WTC11 (cell line): Measurements from ENCODE around the gene RPL21. TPM values are rescaled to one million over a fixed set of nuclear protein-coding genes. Genes with fewer than 3 reads are reported as not detected.

Source experiments
- ATAC-seq: fragments of 200-7000 bp; cut with Tn5 transposase; 2 replicates; pipeline ENCODE4 v1.10.0; 2021; ENCODE audit warnings: mild to moderate bottlenecking, moderate library complexity
- CTCF ChIA-PET: fragments of 300-600 bp; sonication (Branson Sonifier 250); formaldehyde crosslinking; loops from one replicate; lab custom pipeline; 2021; ENCODE audit warnings: antibody characterized with exemption; lab: Charles Lee
- POLR2A ChIA-PET: fragments of 350-600 bp; sonication (Branson Sonifier 250); formaldehyde crosslinking; loops from one replicate; lab custom pipeline; 2021; ENCODE audit warnings: antibody characterized with exemption; lab: Charles Lee
- DNase-seq: peaks from one replicate; pipeline ENCODE4 v3.0.0; 2021; ENCODE audit warnings: low spot score
- H3K27ac Mint-ChIP-seq: 2 replicates; pipeline ENCODE4 v1.8.0; 2021; ENCODE audit warnings: mixed read lengths
- H3K27me3 Mint-ChIP-seq: 2 replicates; pipeline ENCODE4 v1.8.0; 2021; ENCODE audit warnings: low read depth, mild to moderate bottlenecking, moderate library complexity, mixed read lengths
- H3K36me3 Mint-ChIP-seq: 2 replicates; pipeline ENCODE4 v1.8.0; 2021; ENCODE audit warnings: mixed read lengths
- H3K4me1 Mint-ChIP-seq: 2 replicates; pipeline ENCODE4 v1.8.0; 2022; ENCODE audit warnings: mixed read lengths
- H3K4me3 Mint-ChIP-seq: 2 replicates; pipeline ENCODE4 v1.8.0; 2021; ENCODE audit warnings: mild to moderate bottlenecking, moderate library complexity, mixed read lengths
- H3K9me3 Mint-ChIP-seq: 2 replicates; pipeline ENCODE4 v1.8.0; 2021; ENCODE audit warnings: mixed read lengths
- ATF3 ChIP-seq: sonication (generic); formaldehyde crosslinking; conservative IDR thresholded peaks from 2 replicates; pipeline ENCODE4 v1.8.1; 2022; ENCODE audit warnings: mild to moderate bottlenecking, missing genetic modification reagents
- CDX4 ChIP-seq: fragments of 250-450 bp; sonication (Bioruptor Pico); IDR thresholded peaks from 2 replicates; pipeline ENCODE4 v1.9.0; 2021; ENCODE audit warnings: moderate library complexity, mild to moderate bottlenecking, inconsistent platforms, borderline replicate concordance
- E2F1 ChIP-seq: sonication (generic); formaldehyde crosslinking; IDR thresholded peaks from 2 replicates; pipeline ENCODE4 v1.8.0; 2022; ENCODE audit warnings: mild to moderate bottlenecking, missing genetic modification reagents
- E2F5 ChIP-seq: sonication (generic); formaldehyde crosslinking; IDR thresholded peaks from 2 replicates; pipeline ENCODE4 v1.8.1; 2022; ENCODE audit warnings: mild to moderate bottlenecking, moderate library complexity, missing genetic modification reagents
- EMX1 ChIP-seq: fragments of 250-450 bp; sonication (Bioruptor Pico); IDR thresholded peaks from 2 replicates; pipeline ENCODE4 v1.8.0; 2021; ENCODE audit warnings: mild to moderate bottlenecking
- FOXK1 ChIP-seq: sonication (generic); formaldehyde crosslinking; IDR thresholded peaks from 2 replicates; pipeline ENCODE4 v1.8.0; 2022; ENCODE audit warnings: mild to moderate bottlenecking, moderate library complexity, missing genetic modification reagents
- GABPB1 ChIP-seq: sonication (generic); formaldehyde crosslinking; IDR thresholded peaks from 2 replicates; pipeline ENCODE4 v1.8.1; 2023; ENCODE audit warnings: mild to moderate bottlenecking, missing genetic modification reagents
- JUN ChIP-seq: sonication (generic); formaldehyde crosslinking; IDR thresholded peaks from 2 replicates; pipeline ENCODE4 v1.8.0; 2023; ENCODE audit warnings: mild to moderate bottlenecking, missing genetic modification reagents
- MXD4 ChIP-seq: fragments of 250-450 bp; sonication (Bioruptor Pico); IDR thresholded peaks from 2 replicates; pipeline ENCODE4 v1.8.0; 2021; ENCODE audit warnings: mild to moderate bottlenecking, moderate library complexity, borderline replicate concordance
- RELA ChIP-seq: sonication (generic); formaldehyde crosslinking; IDR thresholded peaks from 2 replicates; pipeline ENCODE4 v1.8.1; 2022; ENCODE audit warnings: missing genetic modification reagents, mild to moderate bottlenecking, borderline replicate concordance
- SOX15 ChIP-seq: fragments of 250-450 bp; sonication (Bioruptor Pico); IDR thresholded peaks from 2 replicates; pipeline ENCODE4 v1.9.0; 2021; ENCODE audit warnings: mild to moderate bottlenecking
- ZBTB21 ChIP-seq: sonication (generic); formaldehyde crosslinking; IDR thresholded peaks from 2 replicates; pipeline ENCODE4 v1.8.1; 2023; ENCODE audit warnings: mild to moderate bottlenecking, missing genetic modification reagents, borderline replicate concordance
- ZNF121 ChIP-seq: sonication (generic); formaldehyde crosslinking; IDR thresholded peaks from 2 replicates; pipeline ENCODE4 v1.8.0; 2023; ENCODE audit warnings: missing genetic modification reagents
- ZNF416 ChIP-seq: fragments of 250-450 bp; sonication (Bioruptor Pico); IDR thresholded peaks from 2 replicates; pipeline ENCODE4 v1.9.0; 2021; ENCODE audit warnings: mild to moderate bottlenecking, inconsistent platforms
- ZNF532 ChIP-seq: fragments of 250-450 bp; sonication (Bioruptor Pico); IDR thresholded peaks from 2 replicates; pipeline ENCODE4 v1.9.0; 2021; ENCODE audit warnings: mild to moderate bottlenecking, borderline replicate concordance
- total RNA-seq: library from RNA; stranded (reverse); gene quantifications from 3 replicates; pipeline ENCODE4 v1.2.3, GENCODE V29; 2021
- TF ChIP-seq, protein P1 (sequence below): fragments of 250-450 bp; sonication (Bioruptor Pico); IDR thresholded peaks from 2 replicates; pipeline ENCODE4 v1.9.0; 2021; ENCODE audit warnings: mild to moderate bottlenecking

RPL21 gene
- total RNA-seq, 1 experiment from 2014 or later, result 1,082 TPM

GRCh38 chr13:27271570-27272096, 20.3 kb downstream of the RPL21 start:
- peak overlapping the region; percentile 89 for H3K4me3 Mint-ChIP-seq
- no peaks in the 10 kb centered on the region for H3K36me3 Mint-ChIP-seq
- ATAC-seq, result no peak
- peaks cover 45% of the 10 kb centered on the region for H3K27me3 Mint-ChIP-seq
- H3K9me3 Mint-ChIP-seq, result peaks cover 12% of the 10 kb centered on the region
- DNase-seq, result no peak
- CTCF ChIA-PET, result interaction anchor here (0.6 to 2.6 kb wide), 6 partner anchors 8 to 289 kb away, joined by 3 to 19 read pairs (median 8); no protein-coding TSS in a partner anchor
- no peak overlapping the region for H3K27ac Mint-ChIP-seq
- POLR2A ChIA-PET, result interaction anchor here (2.6 kb wide), 1 partner anchor 21 kb away, joined by 7 read pairs; the partner anchor contains the start of gene RPL21
- TF ChIP-seq, protein P1, sequence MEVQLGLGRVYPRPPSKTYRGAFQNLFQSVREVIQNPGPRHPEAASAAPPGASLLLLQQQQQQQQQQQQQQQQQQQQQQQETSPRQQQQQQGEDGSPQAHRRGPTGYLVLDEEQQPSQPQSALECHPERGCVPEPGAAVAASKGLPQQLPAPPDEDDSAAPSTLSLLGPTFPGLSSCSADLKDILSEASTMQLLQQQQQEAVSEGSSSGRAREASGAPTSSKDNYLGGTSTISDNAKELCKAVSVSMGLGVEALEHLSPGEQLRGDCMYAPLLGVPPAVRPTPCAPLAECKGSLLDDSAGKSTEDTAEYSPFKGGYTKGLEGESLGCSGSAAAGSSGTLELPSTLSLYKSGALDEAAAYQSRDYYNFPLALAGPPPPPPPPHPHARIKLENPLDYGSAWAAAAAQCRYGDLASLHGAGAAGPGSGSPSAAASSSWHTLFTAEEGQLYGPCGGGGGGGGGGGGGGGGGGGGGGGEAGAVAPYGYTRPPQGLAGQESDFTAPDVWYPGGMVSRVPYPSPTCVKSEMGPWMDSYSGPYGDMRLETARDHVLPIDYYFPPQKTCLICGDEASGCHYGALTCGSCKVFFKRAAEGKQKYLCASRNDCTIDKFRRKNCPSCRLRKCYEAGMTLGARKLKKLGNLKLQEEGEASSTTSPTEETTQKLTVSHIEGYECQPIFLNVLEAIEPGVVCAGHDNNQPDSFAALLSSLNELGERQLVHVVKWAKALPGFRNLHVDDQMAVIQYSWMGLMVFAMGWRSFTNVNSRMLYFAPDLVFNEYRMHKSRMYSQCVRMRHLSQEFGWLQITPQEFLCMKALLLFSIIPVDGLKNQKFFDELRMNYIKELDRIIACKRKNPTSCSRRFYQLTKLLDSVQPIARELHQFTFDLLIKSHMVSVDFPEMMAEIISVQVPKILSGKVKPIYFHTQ, result no peak
- TF ChIP-seq ZNF532 (CRISPR knock-in tag) (no peak), RELA (no peak), GABPB1 (no peak), ATF3 (CRISPR knock-in tag) (no peak), EMX1 (no peak), ZNF416 (CRISPR knock-in tag) (no peak), ZBTB21 (CRISPR knock-in tag) (no peak), MXD4 (no peak), CDX4 (CRISPR knock-in tag) (no peak), FOXK1 (CRISPR knock-in tag) (no peak), E2F5 (CRISPR knock-in tag) (no peak), JUN (no peak), SOX15 (CRISPR knock-in tag) (no peak), E2F1 (CRISPR knock-in tag) (no peak), ZNF121 (no peak)
- H3K4me1 Mint-ChIP-seq, result peaks cover 15% of the 10 kb centered on the region
